K562 (cell line): Measurements from ENCODE around the gene BCAR1. TPM values are rescaled to one million over a fixed set of nuclear protein-coding genes. Genes with fewer than 3 reads are reported as not detected.
"Not testable (repeated sequence)": the region's sequence is repeated elsewhere in the genome, so short reads cannot be mapped to it uniquely, and the experiment has no call there.

Experiments
- ATAC-seq: fragments of 200-7000 bp; cut with Tn5 transposase; 3 replicates; pipeline ENCODE4 v1.9.1; 2020; ENCODE audit warnings: moderate library complexity
- BruUV-seq: library from RNA; stranded (reverse); fragments of 400-500 nt; replicated peaks from 2 replicates; lab custom pipeline; 2021; lab: Mats Ljungman, UMichigan
- CTCF ChIA-PET: fragments of 300-600 bp; formaldehyde crosslinking; extraction: SDS; loops from one replicate; lab custom pipeline; 2021; ENCODE audit warnings: low intra/inter-chr PET ratio; lab: Yijun Ruan, JAX
- POLR2A ChIA-PET: fragments of 300-600, 350-650 bp; sonication (Branson Sonifier 250); formaldehyde crosslinking; extraction: SDS; loops from one replicate; lab custom pipeline; 2021; ENCODE audit warnings: antibody characterized with exemption, inconsistent platforms; lab: Yijun Ruan, JAX
- DNase-seq, 4 experiments: peaks; one replicate each; pipeline versions ENCODE4 v3.0.0 to v3.0.0-alpha.2; 2011 to 2018; ENCODE audit warnings: low spot score in 3 of 4, mixed read lengths in 3 of 4; ENCODE audit errors: extremely low read depth in 1 of 4
- FAIRE-seq: peaks from 2 replicates; lab custom pipeline; 2011; peaks lifted over from hg19 to GRCh38; lab: Jason Lieb, UNC
- H2AFZ ChIP-seq: 2 replicates; pipeline ENCODE4 v1.6.0; 2011; ENCODE audit warnings: low read depth, low read length, control low read depth, inconsistent platforms
- H3K27ac ChIP-seq: fragments of 200-600 bp; 3 replicates; pipeline ENCODE4 v1.8.0; 2011; ENCODE audit warnings: low read depth, mild to moderate bottlenecking, control low read depth, inconsistent platforms, low read length, moderate library complexity, mixed read lengths; ENCODE audit errors: extremely low read depth
- H3K27me3 ChIP-seq, 2 experiments: fragments of 300-600 bp in 1 of 2; 2 replicates in 1 of 2; 3 replicates in 1 of 2; pipeline versions ENCODE4 v1.6.0 to v1.8.0; 2011; ENCODE audit warnings: inconsistent platforms in 2 of 2, low read length in 2 of 2, mild to moderate bottlenecking in 1 of 2, mixed read lengths in 1 of 2, moderate library complexity in 1 of 2; ENCODE audit not compliant: control insufficient read depth in 2 of 2, insufficient read depth in 2 of 2
- H3K36me3 ChIP-seq: fragments of 300-600 bp; 3 replicates; pipeline ENCODE4 v1.8.0; 2011; ENCODE audit warnings: mild to moderate bottlenecking, low read length, inconsistent platforms; ENCODE audit not compliant: control insufficient read depth, insufficient read depth
- H3K4me1 ChIP-seq, 2 experiments: fragments of 200-600 bp in 1 of 2; replicated peaks in 1 of 2; 2 replicates in 1 of 2; 3 replicates in 1 of 2; pipeline versions ENCODE4 v1.5.1 to v1.8.0; 2011; ENCODE audit warnings: inconsistent platforms in 2 of 2, low read length in 2 of 2, mild to moderate bottlenecking in 1 of 2, mixed read lengths in 1 of 2, moderate library complexity in 1 of 2; ENCODE audit not compliant: control insufficient read depth in 2 of 2, insufficient read depth in 2 of 2
- H3K4me2 ChIP-seq: 2 replicates; pipeline ENCODE4 v1.6.1; 2011; ENCODE audit warnings: low read length, control low read depth, inconsistent platforms, mixed read lengths; ENCODE audit not compliant: insufficient read depth
- H3K4me3 ChIP-seq: fragments of 200-600 bp; sonication (generic), shearing (Covaris generic); 2 replicates; pipeline ENCODE4 v1.5.1; 2016; ENCODE audit warnings: control low read depth, inconsistent platforms
- H3K79me2 ChIP-seq: fragments of 200-600 bp; 3 replicates; pipeline ENCODE4 v1.8.0; 2011; ENCODE audit warnings: low read length, inconsistent platforms; ENCODE audit not compliant: control insufficient read depth, insufficient read depth
- H3K9ac ChIP-seq, 2 experiments: 2 replicates each; pipeline versions ENCODE4 v1.6.0 to v1.6.1; 2011; ENCODE audit warnings: low read depth in 2 of 2, low read length in 2 of 2, control low read depth in 1 of 2, inconsistent platforms in 1 of 2, mild to moderate bottlenecking in 1 of 2, mixed read lengths in 1 of 2; ENCODE audit not compliant: insufficient read depth in 1 of 2
- H3K9me1 ChIP-seq: one replicate; pipeline ENCODE4 v1.6.0; 2011; ENCODE audit warnings: inconsistent platforms, mild to moderate bottlenecking, low read length, moderate library complexity; ENCODE audit not compliant: control insufficient read depth, insufficient read depth
- H3K9me3 ChIP-seq: replicated peaks from 2 replicates; pipeline ENCODE4 v1.5.1; 2011; ENCODE audit warnings: low read depth, low read length, inconsistent platforms; ENCODE audit not compliant: control insufficient read depth, insufficient read depth
- H4K20me1 ChIP-seq: replicated peaks from 2 replicates; pipeline ENCODE4 v1.6.1; 2011; ENCODE audit warnings: low read length, inconsistent platforms, mixed read lengths; ENCODE audit not compliant: control insufficient read depth, insufficient read depth
- RBFOX2 ChIP-seq: fragments of 200-400 bp; formaldehyde crosslinking; IDR thresholded peaks from 2 replicates; pipeline ENCODE4 v1.6.1; 2017; ENCODE audit warnings: low read depth, mild to moderate bottlenecking, low read length, moderate library complexity
- SMARCA4 ChIP-seq: fragments of 450-650 bp; IDR thresholded peaks from 2 replicates; pipeline ENCODE4 v1.6.1; 2016
- STAT5A ChIP-seq: IDR thresholded peaks from 2 replicates; pipeline ENCODE4 v1.6.1; 2012; ENCODE audit warnings: low read length, inconsistent platforms, borderline replicate concordance
- WGBS: fragments of 100-300 bp; shearing (Covaris generic); methylation state at CpG from one replicate; pipeline ENCODE4 v1.1.6; 2016; ENCODE audit warnings: low coverage, mixed read lengths; ENCODE audit not compliant: insufficient coverage; ENCODE audit errors: missing lambda C conversion rate; 5-methylcytosine and 5-hydroxymethylcytosine counted together
- in situ Hi-C: fragments of 300-500 bp; cut with MboI; formaldehyde crosslinking; loops from 4 replicates; pipeline ENCODE4 v1.15.0; 2018; ENCODE audit warnings: inconsistent platforms, mixed read lengths
- intact Hi-C: fragments of 100-400 bp; cut with micrococcal nuclease; formaldehyde crosslinking; loops from 2 replicates; pipeline ENCODE4 v1.14.2; 2022
- polyA plus RNA-seq, 8 experiments: library from polyadenylated mRNA; depleted of rRNA in 4 of 8; stranded (reverse) in 5 of 8; unstranded in 3 of 8; fragments of >200 nt; fragmentation: Nextera tagmentation in 2 of 8; fragmentation: Illumina TruSeq in 1 of 8; extraction: Ambion mirVana in 2 of 8; extraction: Trizol in 1 of 8; gene quantifications; 2 replicates each; pipeline versions ENCODE4 v1.2.1 to v1.2.3, GENCODE V29; 2011 to 2014; ENCODE audit warnings: inconsistent platforms in 1 of 8, missing spikeins in 1 of 8
- total RNA-seq, 7 experiments: library from RNA; depleted of rRNA in 6 of 7; stranded (reverse); fragments of >200 nt in 6 of 7; fragmentation: Illumina TruSeq in 2 of 7; extraction: Trizol in 2 of 7; gene quantifications; 2 replicates each; pipeline versions ENCODE4 v1.2.1 to v1.2.3, GENCODE V29; 2011 to 2021; ENCODE audit warnings: low replicate concordance in 1 of 7
- TF ChIP-seq, protein P1 (sequence below), 2 experiments: fragments of 150-350 bp in 1 of 2; IDR thresholded peaks; 2 replicates each; pipeline ENCODE4 v1.6.1; 2012 to 2016; ENCODE audit warnings: low read depth in 2 of 2, low read length in 2 of 2, mild to moderate bottlenecking in 1 of 2, moderate library complexity in 1 of 2
- TF ChIP-seq, protein P2 (sequence below): fragments of 450-650 bp; IDR thresholded peaks from 2 replicates; pipeline ENCODE4 v1.6.1; 2016

The BCAR1 gene
- total and polyA plus RNA-seq, 9 of the 15 experiments (the other 6 are each of a cell fraction or from before 2014, with no cell fraction given): 0.10 to 26.3 (median 3.6) TPM

DNA sequence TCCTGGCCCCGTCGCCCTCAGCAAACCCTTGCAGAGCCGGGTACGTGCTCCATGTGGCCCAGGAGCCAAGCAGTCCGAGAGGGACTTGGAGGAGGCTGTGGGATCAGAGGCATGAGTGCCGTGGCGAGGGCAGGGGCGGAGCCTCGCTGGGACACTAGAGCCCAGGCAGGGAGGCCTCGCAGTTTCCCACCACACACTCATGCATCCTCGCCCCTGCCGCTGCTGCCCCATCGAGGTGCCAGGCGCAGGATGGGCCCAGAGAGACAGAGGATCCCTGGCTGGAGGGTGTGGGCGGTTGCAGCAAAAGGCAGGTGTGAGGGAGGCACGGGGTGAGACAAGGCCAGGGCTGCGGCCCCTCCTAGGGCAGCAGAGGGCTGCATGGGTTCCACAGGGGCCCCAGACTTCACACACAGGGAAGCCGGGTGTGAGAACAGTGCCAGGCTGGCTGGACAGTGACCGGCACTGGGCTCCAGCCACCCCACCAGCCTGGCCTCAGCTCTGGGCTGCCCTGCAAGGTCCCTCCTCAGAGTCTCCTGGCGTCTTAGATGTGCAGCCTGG is 7.7 kb downstream of the BCAR1 start:
- intact Hi-C loops (no loop called here), in situ Hi-C loops (no loop called here)
- no TSS peak for BruUV-seq
- Histone ChIP-seq H3K4me2 (no peak overlapping the region), H3K4me3 (no peak overlapping the region), H3K27ac (no peak overlapping the region), H4K20me1 (peaks cover 32% of the 10 kb centered on the region; the same call in 1 of the 2 replicates), H3K4me1 (peaks cover 11 to 71% of the 10 kb centered on the region in 2 experiments; a peak in 4 of 5 replicates), H3K9ac (no peak overlapping the region), H3K9me3 (no peaks in the 10 kb centered on the region), H3K36me3 (peaks cover 21% of the 10 kb centered on the region; the same call in 2 of the 3 replicates), H3K9me1 (no peaks in the 10 kb centered on the region), H2AFZ (no peak overlapping the region), H3K27me3 (no peaks in the 10 kb centered on the region), H3K79me2 (peaks cover 13% of the 10 kb centered on the region; the same call in 2 of the 3 replicates)
- POLR2A ChIA-PET: interaction anchor here (1.1 kb wide), 1 partner anchor 10 kb away, joined by 5 read pairs; no protein-coding TSS in a partner anchor
- CTCF ChIA-PET: no interaction called here
- 83% methylated on average over 19 of the region's 20 CpGs for WGBS
- DNase-seq: no peak
- TF ChIP-seq, protein P1, sequence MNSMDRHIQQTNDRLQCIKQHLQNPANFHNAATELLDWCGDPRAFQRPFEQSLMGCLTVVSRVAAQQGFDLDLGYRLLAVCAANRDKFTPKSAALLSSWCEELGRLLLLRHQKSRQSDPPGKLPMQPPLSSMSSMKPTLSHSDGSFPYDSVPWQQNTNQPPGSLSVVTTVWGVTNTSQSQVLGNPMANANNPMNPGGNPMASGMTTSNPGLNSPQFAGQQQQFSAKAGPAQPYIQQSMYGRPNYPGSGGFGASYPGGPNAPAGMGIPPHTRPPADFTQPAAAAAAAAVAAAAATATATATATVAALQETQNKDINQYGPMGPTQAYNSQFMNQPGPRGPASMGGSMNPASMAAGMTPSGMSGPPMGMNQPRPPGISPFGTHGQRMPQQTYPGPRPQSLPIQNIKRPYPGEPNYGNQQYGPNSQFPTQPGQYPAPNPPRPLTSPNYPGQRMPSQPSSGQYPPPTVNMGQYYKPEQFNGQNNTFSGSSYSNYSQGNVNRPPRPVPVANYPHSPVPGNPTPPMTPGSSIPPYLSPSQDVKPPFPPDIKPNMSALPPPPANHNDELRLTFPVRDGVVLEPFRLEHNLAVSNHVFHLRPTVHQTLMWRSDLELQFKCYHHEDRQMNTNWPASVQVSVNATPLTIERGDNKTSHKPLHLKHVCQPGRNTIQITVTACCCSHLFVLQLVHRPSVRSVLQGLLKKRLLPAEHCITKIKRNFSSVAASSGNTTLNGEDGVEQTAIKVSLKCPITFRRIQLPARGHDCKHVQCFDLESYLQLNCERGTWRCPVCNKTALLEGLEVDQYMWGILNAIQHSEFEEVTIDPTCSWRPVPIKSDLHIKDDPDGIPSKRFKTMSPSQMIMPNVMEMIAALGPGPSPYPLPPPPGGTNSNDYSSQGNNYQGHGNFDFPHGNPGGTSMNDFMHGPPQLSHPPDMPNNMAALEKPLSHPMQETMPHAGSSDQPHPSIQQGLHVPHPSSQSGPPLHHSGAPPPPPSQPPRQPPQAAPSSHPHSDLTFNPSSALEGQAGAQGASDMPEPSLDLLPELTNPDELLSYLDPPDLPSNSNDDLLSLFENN (IDR thresholded peaks at IDR 0.05; ENCODE audit: low read depth in 2 of 2, low read length in 2 of 2): no peak
- TF ChIP-seq STAT5A (no peak), SMARCA4 (no peak), RBFOX2 (no peak)
- TF ChIP-seq, protein P2, sequence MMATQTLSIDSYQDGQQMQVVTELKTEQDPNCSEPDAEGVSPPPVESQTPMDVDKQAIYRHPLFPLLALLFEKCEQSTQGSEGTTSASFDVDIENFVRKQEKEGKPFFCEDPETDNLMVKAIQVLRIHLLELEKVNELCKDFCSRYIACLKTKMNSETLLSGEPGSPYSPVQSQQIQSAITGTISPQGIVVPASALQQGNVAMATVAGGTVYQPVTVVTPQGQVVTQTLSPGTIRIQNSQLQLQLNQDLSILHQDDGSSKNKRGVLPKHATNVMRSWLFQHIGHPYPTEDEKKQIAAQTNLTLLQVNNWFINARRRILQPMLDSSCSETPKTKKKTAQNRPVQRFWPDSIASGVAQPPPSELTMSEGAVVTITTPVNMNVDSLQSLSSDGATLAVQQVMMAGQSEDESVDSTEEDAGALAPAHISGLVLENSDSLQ: no peak
- FAIRE-seq: no peak
- no peak for ATAC-seq

DNA sequence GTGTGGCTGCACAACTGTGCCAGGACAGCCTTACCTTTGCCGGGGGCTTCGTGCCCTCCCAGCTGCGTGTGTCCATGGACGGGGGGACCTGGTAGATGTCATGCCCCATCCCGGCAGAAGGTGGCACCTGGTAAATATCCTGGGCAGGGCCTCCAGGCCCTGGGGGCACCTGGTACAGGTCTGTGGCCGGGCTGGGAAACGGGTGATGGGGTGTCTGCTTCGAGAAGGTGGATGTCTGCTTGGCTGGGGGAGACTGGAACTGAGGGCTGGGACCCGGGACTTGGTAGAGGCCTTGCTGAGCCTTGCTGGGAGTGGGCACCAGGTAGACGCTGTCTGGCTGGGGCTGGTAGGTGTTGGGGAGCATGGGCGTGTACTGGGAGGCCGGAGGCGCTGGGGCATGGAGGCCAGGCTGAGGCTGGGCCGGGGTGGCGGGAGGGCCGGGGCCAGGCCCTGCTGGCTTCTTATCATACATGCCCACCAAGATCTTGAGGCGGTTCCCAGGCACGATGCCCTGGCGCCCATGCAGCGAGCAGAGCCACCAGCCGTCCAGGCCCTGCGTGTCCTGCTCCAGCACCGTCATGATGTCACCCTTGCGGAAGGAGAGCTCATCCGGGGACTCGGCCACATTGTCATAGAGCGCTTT is 8.9 kb downstream of the BCAR1 start:
- DNase-seq, H3K27ac ChIP-seq, H3K4me3 ChIP-seq, in situ Hi-C loops, FAIRE-seq, H3K9me3 ChIP-seq, CTCF ChIA-PET, H3K9me1 ChIP-seq, ATAC-seq, H3K4me2 ChIP-seq, H3K27me3 ChIP-seq, BruUV-seq, intact Hi-C loops, H3K9ac ChIP-seq, H2AFZ ChIP-seq: not testable (repeated sequence)
- 87% methylated on average over 25 of the region's 27 CpGs for WGBS
- H3K4me1 ChIP-seq: peaks cover 11 to 73% of the 10 kb centered on the region in 2 experiments; a peak in 4 of 5 replicates
- H3K36me3 ChIP-seq: peaks cover 21% of the 10 kb centered on the region; the same call in 2 of the 3 replicates
- peaks cover 11% of the 10 kb centered on the region; the same call in 2 of the 3 replicates for H3K79me2 ChIP-seq
- peaks cover 21% of the 10 kb centered on the region; the same call in 1 of the 2 replicates for H4K20me1 ChIP-seq
- POLR2A ChIA-PET: interaction anchor here (0.6 to 1.1 kb wide), 2 partner anchors 8 to 21 kb away, joined by 3 to 5 read pairs; no protein-coding TSS in a partner anchor
